Measurements from ENCODE around the gene SEMA4D.

SEMA4D gene

GRCh38 chr9:89464300-89464901 is 33.5 kb downstream of the SEMA4D start:
- ATAC-seq = no peak

- no peak for ATAC-seq
These were observed 34.9 kb downstream of the SEMA4D start for GRCh38 chr9:89462817-89463683.

DNA sequence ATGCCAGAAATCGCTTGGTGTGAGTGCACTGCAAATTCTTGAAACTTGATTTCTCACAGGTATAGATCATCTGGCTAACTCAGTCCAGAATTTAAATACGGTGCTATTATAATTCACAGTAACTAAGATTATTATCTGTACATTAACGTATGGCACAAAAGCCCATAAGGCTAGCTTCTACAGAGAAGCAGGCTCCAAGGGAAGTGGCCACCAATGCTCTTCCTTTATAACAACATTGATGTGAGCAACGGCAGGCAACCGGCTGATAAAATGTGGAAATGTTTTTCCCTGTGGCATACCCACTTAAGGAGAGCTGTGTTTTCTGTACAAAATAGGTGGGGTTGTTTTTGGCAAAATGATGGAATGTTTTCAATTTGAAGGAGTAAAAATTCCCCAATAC is 35.7 kb downstream of the SEMA4D start:
- no peak for ATAC-seq

DNA sequence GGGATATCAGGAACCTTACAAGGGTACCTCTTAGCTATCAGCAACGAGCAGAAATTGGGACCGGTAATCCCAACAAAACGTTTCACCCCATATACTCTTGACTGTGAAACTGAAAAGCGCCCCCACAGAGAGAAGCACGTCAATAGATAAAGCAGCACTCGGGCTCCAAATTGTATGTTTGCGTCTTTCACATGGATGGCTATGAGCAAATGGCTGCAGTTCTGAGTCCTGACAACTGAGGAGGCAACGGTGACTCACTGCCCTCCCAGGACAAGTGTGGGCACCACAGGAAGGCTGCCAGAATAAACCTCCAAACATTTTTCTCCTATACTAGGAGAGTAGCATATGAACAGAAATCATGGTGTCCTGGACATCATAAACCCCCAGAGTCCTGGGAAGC is 36.6 kb downstream of the SEMA4D start:
- ATAC-seq = peak; percentile 19 to 39

DNA sequence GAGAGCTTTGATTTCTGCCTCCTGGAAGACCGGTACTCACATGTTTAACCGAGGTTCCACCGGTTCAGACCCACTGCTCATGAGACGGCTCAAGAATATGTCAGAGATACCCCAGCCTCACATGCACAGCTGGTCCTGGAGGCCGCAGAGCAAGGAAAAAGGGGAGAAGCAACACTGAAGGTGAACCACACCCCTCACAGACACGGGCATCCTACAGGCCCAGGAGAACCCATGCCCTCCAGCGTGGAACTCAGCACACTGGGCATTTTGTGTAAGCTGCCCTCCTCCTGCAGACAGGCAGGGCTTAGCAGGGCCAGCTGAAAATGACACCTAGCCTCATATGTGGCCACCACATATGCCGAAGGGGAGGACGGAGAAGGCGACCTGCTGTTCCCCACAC is 37.4 kb downstream of the SEMA4D start:
- no peak for ATAC-seq

- ATAC-seq = no peak
These were observed 39.0 kb downstream of the SEMA4D start for GRCh38 chr9:89458768-89459496.

DNA sequence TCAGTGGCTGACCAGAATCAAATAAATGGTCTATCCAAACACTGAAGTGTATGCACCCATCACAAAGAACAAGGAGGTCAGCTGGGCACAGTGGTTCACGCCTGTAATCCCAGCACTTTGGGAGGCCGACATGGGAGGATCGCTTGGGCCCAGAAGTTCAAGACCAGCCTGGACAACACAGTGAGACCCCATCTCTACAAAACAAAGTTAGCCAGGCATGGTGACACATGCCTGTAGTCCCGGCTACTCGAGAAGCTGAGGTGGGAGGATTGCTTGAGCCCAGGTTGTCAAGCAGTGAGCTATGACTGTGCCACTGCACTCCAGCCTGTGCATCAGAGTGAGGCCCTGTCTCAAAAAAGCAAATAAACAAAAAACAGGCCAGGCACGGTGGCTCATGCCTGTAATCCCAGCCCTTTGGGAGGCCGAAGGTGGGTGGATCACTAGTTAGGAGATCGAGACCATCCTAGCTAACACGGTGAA is 40.5 kb downstream of the SEMA4D start:
- ATAC-seq = peak; percentile 16 to 37

- peak in 1 of 2 donors; percentile 15 for ATAC-seq
These were observed 42.5 kb downstream of the SEMA4D start for GRCh38 chr9:89455356-89455824.

DNA sequence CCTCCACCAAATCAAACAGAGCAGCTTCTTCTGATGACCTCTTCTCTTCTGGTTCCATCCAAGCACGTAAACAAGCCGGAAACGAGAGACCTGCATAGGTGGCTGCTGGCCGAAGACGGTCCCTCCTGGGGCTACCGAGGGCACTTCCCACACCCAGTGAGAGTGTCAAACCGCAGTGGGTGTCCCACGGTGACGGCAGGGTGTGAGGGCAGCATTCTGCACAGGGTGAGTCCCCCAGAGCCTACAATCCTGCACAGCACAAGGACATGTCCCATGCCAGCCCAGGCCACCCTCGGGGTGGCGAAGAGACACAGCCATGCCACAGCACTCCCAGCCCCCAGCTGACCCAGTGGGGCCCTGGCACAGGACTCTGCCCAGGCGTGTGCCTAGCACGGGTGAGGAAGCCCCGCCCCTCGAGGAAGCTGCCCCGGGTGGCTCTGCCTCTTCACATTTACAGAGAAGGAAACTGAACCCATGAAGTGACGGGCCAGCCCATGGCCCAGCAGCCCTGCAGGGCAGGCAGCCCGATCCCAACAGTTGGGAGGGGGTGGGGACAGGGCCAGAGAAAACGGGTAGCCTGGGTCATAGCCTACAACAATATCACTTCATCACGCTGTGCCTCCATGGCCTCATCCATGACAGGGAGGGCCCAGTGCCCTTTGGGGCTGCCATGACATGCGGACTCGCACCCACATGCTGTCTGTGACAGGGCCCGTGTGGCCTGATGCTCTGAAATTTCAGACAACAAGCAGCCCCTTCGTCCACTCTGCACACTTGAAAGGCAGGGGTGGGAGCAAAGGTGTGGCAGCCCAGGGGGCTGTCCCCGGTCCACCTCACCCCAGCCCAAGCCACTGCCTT is 43.2 kb downstream of the SEMA4D start:
- ATAC-seq = no peak

GRCh38 chr9:89453452-89453851 is 44.5 kb downstream of the SEMA4D start:
- no peak for ATAC-seq

GRCh38 chr9:89452561-89452960 is 45.4 kb downstream of the SEMA4D start:
- no peak for ATAC-seq

- no peak for ATAC-seq
These were observed 47.7 kb downstream of the SEMA4D start for GRCh38 chr9:89450213-89450612.

GRCh38 chr9:89449261-89449671 is 48.6 kb downstream of the SEMA4D start:
- no peak for ATAC-seq

GRCh38 chr9:89448821-89449220 is 49.1 kb downstream of the SEMA4D start:
- ATAC-seq = no peak

DNA sequence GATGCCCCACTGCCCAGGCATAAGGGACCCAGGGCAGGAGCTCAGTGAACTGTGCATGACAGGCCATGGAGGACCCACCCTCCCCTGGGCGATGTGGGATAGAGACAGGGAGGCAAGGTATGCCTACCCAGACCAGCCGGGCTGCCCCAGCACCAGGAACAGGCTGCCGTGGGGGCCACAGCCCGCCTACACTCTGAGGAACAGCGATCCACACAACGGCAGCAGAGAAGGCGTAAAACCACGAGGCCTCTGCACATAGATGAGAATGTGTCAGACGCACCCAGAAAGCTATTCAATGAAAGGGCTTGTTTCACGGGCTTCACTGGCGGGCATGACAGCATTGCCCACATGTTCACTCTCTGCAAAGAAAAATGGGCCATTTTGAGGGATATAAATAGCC is 49.5 kb downstream of the SEMA4D start:
- ATAC-seq = peak; percentile 65 to 74

DNA sequence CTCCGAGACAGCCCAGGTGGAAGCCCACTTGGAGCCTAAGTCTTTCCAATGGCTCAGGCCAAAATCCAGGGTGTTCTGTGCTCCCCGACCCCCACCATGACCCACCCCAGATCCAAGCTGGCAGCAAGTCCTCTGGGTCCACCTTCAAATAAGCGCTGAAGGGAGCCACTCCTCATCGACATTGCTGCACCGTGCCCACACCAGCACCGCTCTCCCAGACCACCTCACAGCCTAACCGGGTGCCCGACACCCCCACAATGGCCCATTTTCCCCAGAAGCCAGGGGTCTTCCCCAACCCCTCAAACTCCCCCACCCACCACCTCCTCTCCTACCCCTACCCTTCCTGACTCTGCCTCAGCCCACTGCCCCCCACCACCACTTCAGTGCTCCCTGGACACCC is 50.5 kb downstream of the SEMA4D start:
- no peak for ATAC-seq

GRCh38 chr9:89446961-89447310 is 51.0 kb downstream of the SEMA4D start:
- ATAC-seq = no peak

DNA sequence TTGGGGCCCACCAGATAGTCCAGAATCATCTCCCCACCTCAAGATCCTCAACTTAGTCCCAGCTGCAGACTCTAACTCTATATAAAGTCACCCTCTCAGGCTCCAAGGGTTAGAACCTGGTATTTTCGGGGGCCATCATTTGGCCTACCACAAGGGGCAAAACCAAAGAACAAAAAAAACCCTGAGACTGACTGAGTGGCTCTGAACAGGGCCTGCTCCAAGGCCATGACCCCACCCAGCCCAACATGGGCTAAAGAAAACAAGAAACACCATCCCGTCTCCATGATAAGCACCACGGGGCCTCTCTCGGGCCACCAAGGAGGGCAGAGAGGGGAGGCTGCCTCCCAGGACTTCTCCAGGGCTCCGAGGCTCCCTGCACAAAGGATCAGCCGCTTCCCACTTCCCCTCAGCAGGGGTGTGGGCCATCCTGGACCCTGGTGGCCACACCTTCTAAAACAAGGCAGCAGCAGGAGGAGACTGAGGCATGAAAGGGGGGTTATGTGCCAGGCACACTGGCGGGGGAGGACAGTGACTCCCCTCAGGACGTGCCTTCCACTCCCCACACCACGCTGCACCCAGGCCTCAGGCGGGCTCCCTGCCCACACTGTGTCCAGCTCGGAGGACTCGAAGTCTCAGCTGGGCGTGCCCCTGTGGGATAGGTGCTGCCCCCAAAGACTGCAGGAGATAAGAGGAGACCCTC is 51.5 kb downstream of the SEMA4D start:
- ATAC-seq = no peak

GRCh38 chr9:89445801-89446251 is 52.1 kb downstream of the SEMA4D start:
- ATAC-seq = no peak

- ATAC-seq = no peak
These were observed 52.8 kb downstream of the SEMA4D start for GRCh38 chr9:89444925-89445765.

GRCh38 chr9:89444274-89444673 is 53.6 kb downstream of the SEMA4D start:
- ATAC-seq = peak; percentile 58 to 64
